Fibroblast of pulmonary artery (primary cell): ENCODE results near the gene LDHAL6B.

Experiments
- DNase-seq: peaks from one replicate; pipeline ENCODE4 v3.0.0-alpha.2; 2010; ENCODE audit warnings: low read depth
- H3K4me3 ChIP-seq: replicated peaks from 2 replicates; pipeline ENCODE4 v1.5.1; 2011; ENCODE audit warnings: low read depth, mild to moderate bottlenecking, control low read depth, low read length, moderate library complexity
- TF ChIP-seq, protein P1 (sequence below): IDR thresholded peaks from 2 replicates; pipeline ENCODE4 v1.5.1; 2011; ENCODE audit warnings: mild to moderate bottlenecking, control low read depth, low read length, inconsistent platforms; ENCODE audit errors: missing control alignments

Gene LDHAL6B

DNA sequence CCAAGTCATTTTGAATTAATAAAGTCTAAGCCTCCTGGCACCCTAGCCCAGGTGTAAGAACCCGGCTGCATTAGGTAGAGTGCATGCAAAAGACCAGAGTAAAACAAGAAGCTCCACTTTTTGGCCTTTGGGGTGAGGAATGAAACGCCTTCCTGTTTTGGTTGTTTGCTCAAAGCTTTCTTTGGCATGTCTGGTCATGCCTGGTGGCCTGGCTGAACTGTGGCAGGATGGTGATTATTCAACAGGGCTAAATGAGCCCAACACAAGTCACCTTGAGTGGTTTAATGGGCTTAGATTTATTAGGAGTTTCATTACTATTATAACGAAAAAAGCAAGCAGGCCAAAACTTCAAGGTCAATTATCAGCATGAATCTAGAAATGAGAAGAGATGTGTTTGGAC, 40.9 kb upstream of the LDHAL6B start:
- H3K4me3 ChIP-seq = no peak overlapping the region
- TF ChIP-seq, protein P1, sequence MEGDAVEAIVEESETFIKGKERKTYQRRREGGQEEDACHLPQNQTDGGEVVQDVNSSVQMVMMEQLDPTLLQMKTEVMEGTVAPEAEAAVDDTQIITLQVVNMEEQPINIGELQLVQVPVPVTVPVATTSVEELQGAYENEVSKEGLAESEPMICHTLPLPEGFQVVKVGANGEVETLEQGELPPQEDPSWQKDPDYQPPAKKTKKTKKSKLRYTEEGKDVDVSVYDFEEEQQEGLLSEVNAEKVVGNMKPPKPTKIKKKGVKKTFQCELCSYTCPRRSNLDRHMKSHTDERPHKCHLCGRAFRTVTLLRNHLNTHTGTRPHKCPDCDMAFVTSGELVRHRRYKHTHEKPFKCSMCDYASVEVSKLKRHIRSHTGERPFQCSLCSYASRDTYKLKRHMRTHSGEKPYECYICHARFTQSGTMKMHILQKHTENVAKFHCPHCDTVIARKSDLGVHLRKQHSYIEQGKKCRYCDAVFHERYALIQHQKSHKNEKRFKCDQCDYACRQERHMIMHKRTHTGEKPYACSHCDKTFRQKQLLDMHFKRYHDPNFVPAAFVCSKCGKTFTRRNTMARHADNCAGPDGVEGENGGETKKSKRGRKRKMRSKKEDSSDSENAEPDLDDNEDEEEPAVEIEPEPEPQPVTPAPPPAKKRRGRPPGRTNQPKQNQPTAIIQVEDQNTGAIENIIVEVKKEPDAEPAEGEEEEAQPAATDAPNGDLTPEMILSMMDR = no peak
- peak; percentile 23 for DNase-seq

DNA sequence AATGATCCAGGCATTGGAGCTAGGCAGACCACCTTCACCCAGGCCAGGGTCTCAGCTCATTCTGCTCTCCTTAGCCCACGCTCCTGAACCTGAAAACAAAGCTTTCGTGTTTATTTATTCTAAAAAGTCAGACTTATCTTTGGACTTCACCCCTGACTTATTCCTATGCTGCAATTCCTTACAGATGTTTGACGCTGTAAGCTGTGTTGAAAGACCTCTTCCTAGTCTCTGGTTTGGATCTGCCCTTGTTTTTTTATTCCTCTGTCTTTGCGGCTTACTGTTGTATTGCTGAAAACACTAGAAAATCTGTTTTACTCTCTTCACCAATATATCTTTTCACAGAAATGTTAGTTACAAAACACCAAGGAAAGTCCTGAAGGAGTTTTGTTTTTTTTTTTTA, 40.5 kb upstream of the LDHAL6B start:
- TF ChIP-seq, protein P1 = no peak
- peak; percentile 50 for DNase-seq
- H3K4me3 ChIP-seq = no peak overlapping the region

DNA sequence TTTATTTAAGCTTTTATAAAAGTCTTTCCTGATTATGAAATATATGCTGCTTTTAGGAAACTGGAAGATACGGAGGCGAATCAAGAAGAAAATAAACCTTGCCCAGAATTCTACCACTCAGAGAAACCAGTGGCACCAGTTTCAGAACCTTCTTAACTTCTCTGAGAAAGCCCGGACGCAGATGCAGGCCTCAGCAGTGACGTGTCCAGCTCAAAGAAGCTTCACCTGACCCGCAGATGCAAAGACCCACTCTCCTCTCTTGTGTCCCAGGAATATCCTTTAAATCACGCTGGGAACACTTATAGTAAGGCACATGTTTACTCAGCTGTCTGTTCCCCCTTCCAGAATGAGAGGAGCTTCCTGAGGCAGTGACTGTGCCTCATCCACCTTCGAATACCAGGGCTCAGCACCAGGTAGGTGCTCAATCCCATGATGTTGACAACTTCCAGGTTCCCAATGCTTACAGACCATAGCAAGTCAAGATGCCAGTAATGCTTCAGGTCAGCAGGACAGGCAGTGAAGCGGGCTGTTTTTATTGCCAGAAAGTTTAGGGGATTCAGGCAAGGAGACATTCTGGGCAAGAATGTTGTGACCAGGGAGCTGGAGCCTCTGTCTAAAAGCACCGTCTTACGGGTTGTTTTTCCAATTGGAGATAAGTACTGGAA, 39.9 kb upstream of the LDHAL6B start:
- no peak overlapping the region for H3K4me3 ChIP-seq
- TF ChIP-seq, protein P1 = no peak
- no peak for DNase-seq

DNA sequence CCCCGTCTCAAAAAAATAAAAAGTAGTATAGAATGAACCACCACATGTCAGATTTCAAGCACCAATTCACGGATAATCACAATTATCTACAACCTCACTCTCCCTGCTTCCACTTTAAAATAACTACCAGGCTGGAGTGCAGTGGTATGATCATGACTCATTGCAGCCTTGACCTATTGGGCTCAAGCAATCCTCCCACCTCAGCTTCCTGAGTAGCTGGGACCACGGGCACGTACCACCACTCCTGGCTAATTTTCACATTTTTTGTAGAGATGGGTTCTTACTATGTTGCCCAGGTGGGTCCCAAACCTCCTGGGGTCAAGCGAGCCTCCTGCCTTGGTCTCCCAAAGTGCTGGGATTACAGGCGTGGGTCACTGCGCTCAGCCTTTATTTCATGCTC, 38.1 kb upstream of the LDHAL6B start:
- TF ChIP-seq, protein P1 = no peak
- DNase-seq = peak; percentile 65
- H3K4me3 ChIP-seq = no peak overlapping the region

DNA sequence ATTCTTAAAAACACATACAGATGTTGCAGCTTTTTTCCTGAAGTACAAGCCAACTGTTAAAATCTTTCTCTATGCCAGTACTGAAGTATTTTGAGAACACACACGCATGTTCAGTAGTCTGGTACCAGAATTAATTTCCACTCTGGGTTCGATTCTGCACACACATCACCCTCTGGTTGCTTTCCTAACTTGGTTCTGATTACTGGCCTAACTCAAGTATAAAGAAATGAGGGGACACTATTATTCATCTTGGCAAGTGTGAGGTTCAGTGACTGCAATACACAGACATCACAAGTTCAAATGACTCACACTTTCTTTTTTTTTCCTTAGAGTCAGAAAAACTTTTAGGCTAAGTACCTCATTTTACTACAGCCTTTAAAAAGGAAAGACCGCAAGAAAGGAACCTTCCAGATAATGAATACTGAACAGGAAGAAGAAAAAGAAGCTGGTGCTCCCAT, 37.4 kb upstream of the LDHAL6B start:
- peak; percentile 86 for DNase-seq
- TF ChIP-seq, protein P1 = no peak
- H3K4me3 ChIP-seq = no peak overlapping the region

DNA sequence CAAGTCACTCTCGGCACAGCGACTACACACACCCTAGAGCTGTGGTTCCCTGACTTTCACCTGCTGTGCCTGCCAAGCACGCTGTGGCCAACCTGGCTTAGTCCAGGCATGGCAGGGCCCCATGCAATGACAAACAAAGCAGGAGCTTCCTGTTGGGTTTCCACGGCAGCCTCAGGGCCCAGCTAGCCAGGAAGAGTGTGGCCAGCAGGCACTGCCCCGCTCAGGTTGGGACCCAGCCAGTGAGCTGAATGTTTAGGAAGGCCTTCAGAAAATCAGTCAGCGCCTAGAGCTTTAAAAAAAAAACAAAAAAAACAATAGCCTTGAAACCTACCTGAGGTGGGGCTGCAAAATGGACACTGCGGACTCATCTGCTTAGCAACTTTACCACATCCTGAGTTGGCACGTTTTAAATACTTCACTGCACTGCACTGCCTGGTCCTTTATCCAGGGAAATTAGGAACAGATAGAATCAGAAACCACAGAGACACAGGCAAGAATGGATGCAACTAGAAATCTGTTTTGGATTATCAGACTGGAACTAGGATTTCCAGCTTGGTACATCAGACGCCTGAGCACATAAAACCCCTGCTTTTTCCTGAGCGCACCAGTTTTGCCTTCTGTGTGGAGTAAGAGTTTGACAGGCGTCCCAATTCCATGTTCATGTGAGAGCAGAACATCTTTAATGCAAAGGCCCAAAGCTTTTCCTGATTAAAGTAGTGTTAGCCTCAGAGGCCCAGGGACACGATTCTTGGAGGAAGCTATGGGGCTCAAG, 36.2 kb upstream of the LDHAL6B start:
- no peak overlapping the region for H3K4me3 ChIP-seq
- TF ChIP-seq, protein P1 = no peak
- DNase-seq = peak; percentile 34

DNA sequence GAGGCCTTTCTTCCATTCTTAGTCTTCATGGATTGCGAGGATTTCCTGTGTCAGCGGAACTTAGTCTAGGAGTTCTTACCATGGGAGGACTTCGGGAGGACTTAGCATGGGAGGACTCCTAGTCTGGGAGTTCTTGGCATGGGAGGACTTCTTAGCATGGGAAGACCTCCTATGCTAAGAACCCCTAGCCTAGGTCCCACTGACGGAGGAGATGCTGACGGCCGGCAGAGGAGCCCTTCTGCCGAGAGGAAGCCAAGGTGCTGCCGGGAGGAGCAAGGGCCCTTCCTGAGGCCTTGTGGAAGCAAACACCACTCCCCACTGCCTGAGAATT, 35.6 kb upstream of the LDHAL6B start:
- TF ChIP-seq, protein P1 = no peak
- DNase-seq = no peak
- H3K4me3 ChIP-seq = no peak overlapping the region
